ENCODE measurements around the gene NPL.
A peak's percentile ranks its signal among the peaks of the same experiment; 100 is the strongest.

NPL gene

GRCh38 chr1:182789138-182790076 is at the start of gene NPL:
TSS of gene NPL (plus strand) at chr1:182789773. CDS start at chr1:182794372, 4,599 bp downstream.
- peak; percentile 70 to 80 for DNase-seq (ENCODE audit: low read depth in 1 of 2, low spot score in 1 of 2)

DNA sequence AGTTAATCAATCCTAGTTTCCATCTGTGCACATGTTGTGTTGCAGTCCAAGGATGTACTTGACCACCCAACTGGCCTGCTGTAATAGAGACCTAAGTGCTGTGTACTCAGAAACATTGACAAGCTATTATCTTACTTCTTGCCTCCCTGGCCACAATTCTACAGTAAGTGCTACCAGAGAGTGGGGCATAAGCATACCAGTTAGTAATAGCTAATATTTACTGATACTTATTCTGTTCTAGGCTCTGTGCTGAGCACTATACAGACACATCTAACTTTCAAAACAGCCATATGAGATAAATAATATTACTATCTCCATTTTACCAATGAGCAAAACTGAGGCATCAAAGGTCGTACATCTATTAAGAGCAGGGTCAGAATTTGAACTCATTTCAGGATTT is 49.5 kb upstream of the NPL start:
- no peak for DNase-seq (ENCODE audit: low read depth in 1 of 2, low spot score in 1 of 2)

DNA sequence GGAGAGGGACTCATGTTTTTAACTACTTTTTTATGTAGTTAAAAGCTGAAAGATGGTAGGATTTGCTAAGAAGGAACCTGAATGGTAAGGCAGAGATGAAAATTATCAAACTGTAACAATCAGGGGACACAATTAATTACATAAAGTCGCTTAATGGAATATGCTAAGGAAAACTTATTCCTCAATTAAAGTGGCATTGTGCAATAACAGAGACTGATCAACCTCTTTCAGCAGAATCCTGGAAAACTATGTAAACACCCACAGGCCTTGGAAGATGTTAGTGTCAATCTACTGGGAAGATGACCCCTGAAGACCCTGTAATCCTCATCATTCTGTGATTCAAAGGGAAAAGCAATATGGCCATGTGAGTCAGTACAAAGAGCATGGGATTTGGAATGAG is 46.8 kb upstream of the NPL start:
- DNase-seq (ENCODE audit: low read depth in 1 of 2, low spot score in 1 of 2): no peak

- DNase-seq (ENCODE audit: low read depth in 1 of 2, low spot score in 1 of 2): no peak
Measured at GRCh38 chr1:182752077-182752988, 37.2 kb upstream of the NPL start.

- DNase-seq (ENCODE audit: low read depth in 1 of 2, low spot score in 1 of 2): no peak
Measured at GRCh38 chr1:182754087-182754486, 35.5 kb upstream of the NPL start.

- no peak for DNase-seq (ENCODE audit: low read depth in 1 of 2, low spot score in 1 of 2)
Measured at GRCh38 chr1:182754543-182755314, 34.8 kb upstream of the NPL start.

DNA sequence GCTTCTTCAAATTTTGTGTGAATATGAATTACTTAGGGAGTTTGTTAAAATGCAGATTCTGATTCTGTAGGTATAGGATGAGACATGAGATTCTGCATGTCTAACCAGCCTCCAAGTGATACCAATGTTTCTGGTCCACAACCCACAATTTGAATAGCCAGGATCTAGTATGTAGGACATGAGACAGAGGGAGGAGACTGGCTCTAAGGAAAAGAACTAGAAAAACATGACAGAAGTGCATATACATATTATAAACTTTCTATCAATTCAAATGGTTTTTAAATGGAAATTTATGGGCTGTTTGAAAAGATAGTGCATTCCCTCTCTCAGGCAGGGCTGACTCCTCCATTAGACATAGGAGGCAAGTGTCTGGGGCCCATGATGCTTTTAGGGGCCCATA is 33.9 kb upstream of the NPL start:
- DNase-seq (ENCODE audit: low read depth in 1 of 2, low spot score in 1 of 2): no peak

DNA sequence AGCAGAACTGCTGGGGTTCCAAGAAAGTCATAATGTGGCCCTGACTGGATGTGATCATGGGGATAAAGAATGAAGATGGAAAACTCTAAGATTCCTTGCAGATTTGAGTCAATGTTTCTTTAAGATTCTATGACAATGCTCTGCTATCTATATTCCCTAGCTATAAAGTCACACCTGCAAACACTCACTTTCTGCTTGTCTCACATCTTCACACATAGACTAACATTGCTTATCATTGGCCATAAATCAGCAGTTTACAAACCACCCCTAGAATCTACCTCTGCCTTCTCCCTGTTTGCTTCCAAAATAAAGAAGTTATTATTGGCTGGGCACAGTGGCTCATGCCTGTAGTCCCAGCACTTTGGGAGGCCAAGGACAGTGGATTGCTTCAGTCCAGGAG is 33.1 kb upstream of the NPL start:
- DNase-seq (ENCODE audit: low read depth in 1 of 2, low spot score in 1 of 2): no peak

DNA sequence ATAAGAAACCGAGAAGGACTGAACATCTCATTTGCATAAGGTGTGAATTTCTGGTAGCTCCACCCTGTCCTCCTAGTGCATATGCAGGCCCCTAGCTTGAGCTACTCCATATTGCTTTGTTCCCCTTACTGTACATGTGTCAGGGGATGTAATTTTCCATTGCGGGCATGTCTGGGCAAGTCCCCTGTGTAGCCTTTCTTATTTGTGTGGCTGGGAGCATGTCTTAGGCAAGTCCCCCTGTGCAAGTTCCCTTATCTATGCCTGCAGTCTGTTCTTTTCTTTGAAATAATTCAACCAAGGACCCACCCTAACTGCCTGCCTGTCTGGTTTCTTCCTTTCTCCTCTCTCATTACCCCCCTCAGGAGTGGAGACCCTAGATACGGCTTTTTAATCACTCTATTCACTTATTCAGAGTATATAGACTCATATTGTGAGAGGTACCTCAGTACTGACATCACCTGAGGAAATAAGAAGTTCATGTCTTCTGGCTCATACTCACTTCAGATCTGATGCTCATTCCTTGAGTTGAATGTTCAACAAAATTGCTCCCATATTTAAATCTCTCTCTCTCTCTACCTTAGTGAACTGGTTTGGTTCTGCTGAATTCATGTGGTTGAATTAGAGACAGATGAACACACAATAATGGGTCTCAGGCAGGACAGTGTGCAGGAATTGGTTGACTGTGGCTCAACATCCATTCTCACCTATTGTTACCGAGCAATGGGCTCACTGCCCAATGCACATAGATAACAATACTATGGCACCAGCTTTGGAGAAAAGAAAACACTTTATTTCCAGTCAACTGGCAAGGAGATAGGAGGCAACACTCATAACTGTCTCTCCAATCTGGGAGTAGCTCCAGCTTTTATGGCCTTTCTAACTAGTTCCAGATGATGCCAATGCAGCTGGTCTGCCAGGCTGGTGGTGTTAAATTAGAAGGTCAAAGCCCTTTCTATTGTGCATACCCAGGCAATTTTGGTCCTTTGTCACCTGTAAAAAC is 27.9 kb upstream of the NPL start:
- DNase-seq (ENCODE audit: low read depth in 1 of 2, low spot score in 1 of 2): no peak

- DNase-seq (ENCODE audit: low read depth in 1 of 2, low spot score in 1 of 2): no peak
Measured at GRCh38 chr1:182762536-182762935, 27.0 kb upstream of the NPL start.

DNA sequence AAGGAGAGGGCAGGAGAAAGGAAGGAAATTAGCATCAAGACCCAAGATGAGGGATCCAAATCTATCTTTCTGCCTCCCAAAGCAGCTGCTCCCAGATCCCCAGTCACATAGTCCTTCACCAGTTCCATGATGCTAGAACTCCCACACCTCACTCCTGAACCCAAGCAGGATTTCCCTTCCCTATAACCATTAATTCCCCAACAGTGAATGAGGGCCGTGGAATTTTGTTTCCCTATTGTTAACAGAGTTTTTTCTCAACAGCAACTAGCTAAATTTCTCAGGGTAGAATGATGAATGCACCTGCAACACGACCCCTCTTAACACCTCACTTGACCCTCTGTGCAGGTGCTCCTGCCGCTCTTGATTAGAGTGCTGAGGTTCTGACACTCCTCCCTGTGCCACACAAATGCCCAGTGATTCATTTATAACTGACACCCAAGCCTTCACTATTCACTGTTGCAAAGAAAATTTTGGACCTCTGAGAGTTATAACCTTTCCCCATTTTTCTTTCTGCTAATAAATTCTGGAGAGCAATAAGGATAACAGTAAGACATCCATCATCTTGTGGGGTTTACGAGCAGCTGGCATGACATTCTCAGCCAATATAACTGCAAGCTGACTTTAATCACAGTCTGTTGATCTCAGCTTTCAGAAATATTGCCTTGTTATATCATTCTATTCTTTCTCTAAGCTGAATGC is 25.4 kb upstream of the NPL start:
- DNase-seq (ENCODE audit: low read depth in 1 of 2, low spot score in 1 of 2): no peak

- DNase-seq (ENCODE audit: low read depth in 1 of 2, low spot score in 1 of 2): no peak
Measured at GRCh38 chr1:182765391-182765790, 24.2 kb upstream of the NPL start.

DNA sequence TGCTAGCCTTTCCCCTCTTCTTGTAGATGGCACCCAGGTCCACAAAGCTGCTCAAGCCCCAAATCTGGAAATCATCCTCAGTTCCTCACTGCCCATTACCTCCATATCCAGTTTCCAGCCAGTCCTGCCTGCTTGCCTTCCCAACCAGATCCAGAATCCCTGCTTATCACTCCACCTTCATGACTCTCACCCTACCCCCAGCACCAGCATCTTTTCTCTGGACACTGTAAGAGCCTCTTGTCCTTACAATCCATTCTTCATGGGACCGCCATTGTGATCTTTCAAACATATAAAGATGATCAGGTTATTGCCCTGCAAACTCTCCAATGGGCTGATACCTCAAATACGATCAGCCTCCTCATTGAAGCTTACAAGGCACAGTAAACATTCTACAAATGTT is 23.5 kb upstream of the NPL start:
- DNase-seq (ENCODE audit: low read depth in 1 of 2, low spot score in 1 of 2): no peak

- no peak for DNase-seq (ENCODE audit: low read depth in 1 of 2, low spot score in 1 of 2)
Measured at GRCh38 chr1:182766881-182767645, 22.5 kb upstream of the NPL start.

DNA sequence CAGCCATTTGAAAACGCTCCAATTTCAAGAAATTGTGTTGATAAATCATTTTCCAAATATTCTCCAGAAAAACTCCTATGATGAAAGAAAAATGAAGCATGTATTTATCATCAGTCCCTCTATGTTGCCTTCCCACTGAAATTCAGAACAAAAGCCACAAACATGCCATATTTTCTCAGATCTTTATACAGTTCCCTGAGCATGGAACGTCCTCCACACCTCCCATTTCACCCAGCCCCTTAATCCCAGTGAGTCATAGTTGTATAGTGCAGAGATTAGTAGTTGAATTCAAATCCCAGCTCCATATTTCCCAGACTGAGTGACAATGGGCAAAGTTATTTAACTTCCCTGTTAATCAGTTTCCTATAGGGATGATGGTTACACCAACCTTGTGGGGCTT is 20.6 kb upstream of the NPL start:
- no peak for DNase-seq (ENCODE audit: low read depth in 1 of 2, low spot score in 1 of 2)

- DNase-seq (ENCODE audit: low read depth in 1 of 2, low spot score in 1 of 2): no peak
Measured at GRCh38 chr1:182770232-182770631, 19.3 kb upstream of the NPL start.

DNA sequence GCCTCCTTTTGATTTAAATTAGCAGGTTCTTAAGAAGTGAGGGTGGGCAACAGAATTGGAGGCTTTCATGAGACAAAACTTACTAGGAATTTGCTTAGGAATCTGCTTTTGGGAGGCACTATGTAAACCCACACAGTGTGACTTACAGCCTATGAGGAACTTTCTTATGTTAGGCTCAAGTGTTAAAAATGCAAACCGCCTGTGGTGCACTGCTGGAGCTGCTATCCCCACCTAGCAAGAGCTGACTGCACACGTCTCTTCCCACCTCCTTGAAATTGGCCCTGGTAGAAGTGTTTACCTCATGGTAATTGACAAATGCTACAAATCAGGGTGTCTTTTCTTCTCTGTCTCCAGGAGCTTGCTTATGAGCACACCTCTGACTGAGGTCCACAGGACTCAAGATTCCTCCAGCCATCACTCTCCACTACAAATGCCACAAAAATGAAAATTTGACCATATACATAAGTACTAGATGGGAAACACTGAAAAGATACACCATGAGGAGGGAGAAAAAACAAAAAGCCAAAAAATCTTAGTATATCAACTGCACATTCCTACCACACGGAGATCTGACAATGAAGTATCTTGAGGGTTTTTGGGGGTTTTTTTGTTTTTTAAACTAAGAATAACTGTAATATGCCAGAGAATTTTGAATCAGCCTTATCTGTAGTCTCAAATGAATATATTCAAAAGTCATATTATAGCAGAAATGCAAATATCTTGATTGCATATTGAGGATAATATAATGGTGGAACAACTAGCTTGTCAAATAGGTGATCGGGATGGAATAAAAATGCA is 18.2 kb upstream of the NPL start:
- no peak for DNase-seq (ENCODE audit: low read depth in 1 of 2, low spot score in 1 of 2)

- DNase-seq (ENCODE audit: low read depth in 1 of 2, low spot score in 1 of 2): no peak
Measured at GRCh38 chr1:182777386-182777785, 12.2 kb upstream of the NPL start.

All from activated T-helper 1 cell treated with anti-CD3 and anti-CD28 coated beads, Interleukin-2, amount 50 U/mL, for 16 hours (primary cell).